Hepatocyte (in vitro differentiated cells): ENCODE measurements around the gene ZNF391.

ENCODE experiments used
- CTCF ChIP-seq: fragments of 200-600 bp; sonication (generic); IDR thresholded peaks from 2 replicates; pipeline ENCODE4 v1.5.1; 2016; ENCODE audit warnings: antibody characterized with exemption, mild to moderate bottlenecking; ENCODE audit not compliant: poor library complexity
- EZH2 ChIP-seq: fragments of 200-600 bp; sonication (generic); IDR thresholded peaks from 2 replicates; pipeline ENCODE4 v1.6.1; 2016; ENCODE audit warnings: antibody characterized with exemption, mild to moderate bottlenecking, borderline replicate concordance
- EZH2phosphoT487 ChIP-seq: fragments of 200-600 bp; sonication (generic); IDR thresholded peaks from one replicate; pipeline ENCODE4 v1.6.1; 2018; ENCODE audit warnings: antibody characterized with exemption, mild to moderate bottlenecking, low read depth, moderate library complexity; ENCODE audit not compliant: unreplicated experiment, severe bottlenecking

GRCh38 chr6:27407153-27407814 lies 18.7 kb downstream of the ZNF391 start:
- no peak for TF ChIP-seq CTCF
- TF ChIP-seq EZH2, result no peak
- TF ChIP-seq EZH2phosphoT487, result no peak
